ENCODE measurements around the gene ADAM20.

ADAM20 gene

DNA sequence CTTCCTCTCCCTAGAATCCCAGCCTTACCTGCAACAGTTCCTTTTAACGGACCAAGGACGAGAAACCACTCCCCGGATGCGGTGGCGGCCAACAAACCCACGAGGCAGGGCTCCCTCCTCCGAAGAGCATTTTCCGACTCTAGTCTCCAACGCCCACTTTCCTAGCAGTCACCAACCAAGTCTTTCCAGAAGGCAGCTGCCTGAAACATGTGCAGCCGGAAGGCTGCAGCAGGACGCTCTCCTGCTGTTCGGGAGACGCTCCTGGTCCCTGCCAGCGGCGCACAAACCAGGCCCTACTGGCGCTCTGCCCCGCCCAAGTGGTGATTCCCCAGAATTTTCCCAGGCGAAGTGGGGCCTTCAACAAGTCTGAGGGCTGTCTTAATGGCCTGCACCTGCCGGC, 21.1 kb upstream of the ADAM20 start:
- no peak for TF ChIP-seq FOXM1 (IDR thresholded peaks at IDR 0.05; ENCODE audit: borderline replicate concordance, low read depth)
- TF ChIP-seq, protein P1, sequence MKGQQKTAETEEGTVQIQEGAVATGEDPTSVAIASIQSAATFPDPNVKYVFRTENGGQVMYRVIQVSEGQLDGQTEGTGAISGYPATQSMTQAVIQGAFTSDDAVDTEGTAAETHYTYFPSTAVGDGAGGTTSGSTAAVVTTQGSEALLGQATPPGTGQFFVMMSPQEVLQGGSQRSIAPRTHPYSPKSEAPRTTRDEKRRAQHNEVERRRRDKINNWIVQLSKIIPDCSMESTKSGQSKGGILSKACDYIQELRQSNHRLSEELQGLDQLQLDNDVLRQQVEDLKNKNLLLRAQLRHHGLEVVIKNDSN (IDR thresholded peaks at IDR 0.05): no peak
- TF ChIP-seq TEAD4 (IDR thresholded peaks at IDR 0.05): no peak
- no peak for TF ChIP-seq EGR1 (IDR thresholded peaks at IDR 0.05)
- no peak for TF ChIP-seq YY1 (IDR thresholded peaks at IDR 0.05; ENCODE audit: low read depth)

DNA sequence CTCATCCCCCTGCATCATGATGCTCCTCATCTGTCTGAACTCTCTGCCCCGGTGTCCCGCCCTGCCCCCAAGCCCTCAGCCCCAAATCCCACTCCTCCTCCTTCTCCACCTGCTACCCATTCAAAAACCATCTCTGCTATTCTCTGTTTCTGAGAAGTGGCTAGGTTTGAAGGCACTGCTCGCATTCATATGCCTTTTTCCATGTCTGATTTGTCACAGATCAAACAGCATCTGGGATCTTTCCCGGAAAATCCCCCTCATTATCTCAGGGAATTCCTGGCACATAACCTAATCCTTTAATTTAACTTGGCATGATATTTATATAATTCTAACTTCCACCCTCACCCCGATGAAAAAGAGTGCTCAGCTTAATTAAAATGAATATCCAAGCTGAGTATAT, 3.3 kb upstream of the ADAM20 start:
- TF ChIP-seq, protein P2, sequence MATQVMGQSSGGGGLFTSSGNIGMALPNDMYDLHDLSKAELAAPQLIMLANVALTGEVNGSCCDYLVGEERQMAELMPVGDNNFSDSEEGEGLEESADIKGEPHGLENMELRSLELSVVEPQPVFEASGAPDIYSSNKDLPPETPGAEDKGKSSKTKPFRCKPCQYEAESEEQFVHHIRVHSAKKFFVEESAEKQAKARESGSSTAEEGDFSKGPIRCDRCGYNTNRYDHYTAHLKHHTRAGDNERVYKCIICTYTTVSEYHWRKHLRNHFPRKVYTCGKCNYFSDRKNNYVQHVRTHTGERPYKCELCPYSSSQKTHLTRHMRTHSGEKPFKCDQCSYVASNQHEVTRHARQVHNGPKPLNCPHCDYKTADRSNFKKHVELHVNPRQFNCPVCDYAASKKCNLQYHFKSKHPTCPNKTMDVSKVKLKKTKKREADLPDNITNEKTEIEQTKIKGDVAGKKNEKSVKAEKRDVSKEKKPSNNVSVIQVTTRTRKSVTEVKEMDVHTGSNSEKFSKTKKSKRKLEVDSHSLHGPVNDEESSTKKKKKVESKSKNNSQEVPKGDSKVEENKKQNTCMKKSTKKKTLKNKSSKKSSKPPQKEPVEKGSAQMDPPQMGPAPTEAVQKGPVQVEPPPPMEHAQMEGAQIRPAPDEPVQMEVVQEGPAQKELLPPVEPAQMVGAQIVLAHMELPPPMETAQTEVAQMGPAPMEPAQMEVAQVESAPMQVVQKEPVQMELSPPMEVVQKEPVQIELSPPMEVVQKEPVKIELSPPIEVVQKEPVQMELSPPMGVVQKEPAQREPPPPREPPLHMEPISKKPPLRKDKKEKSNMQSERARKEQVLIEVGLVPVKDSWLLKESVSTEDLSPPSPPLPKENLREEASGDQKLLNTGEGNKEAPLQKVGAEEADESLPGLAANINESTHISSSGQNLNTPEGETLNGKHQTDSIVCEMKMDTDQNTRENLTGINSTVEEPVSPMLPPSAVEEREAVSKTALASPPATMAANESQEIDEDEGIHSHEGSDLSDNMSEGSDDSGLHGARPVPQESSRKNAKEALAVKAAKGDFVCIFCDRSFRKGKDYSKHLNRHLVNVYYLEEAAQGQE (IDR thresholded peaks at IDR 0.05; ENCODE audit: low read depth): no peak
- TF ChIP-seq EP300 (IDR thresholded peaks at IDR 0.05; ENCODE audit: borderline replicate concordance) (no peak), ZBTB7A (IDR thresholded peaks at IDR 0.05; ENCODE audit: low read depth) (no peak), FOXM1 (IDR thresholded peaks at IDR 0.05; ENCODE audit: borderline replicate concordance, low read depth) (no peak), TAF1 (IDR thresholded peaks at IDR 0.05; ENCODE audit: low read depth) (no peak), NFIC (IDR thresholded peaks at IDR 0.05) (no peak)

DNA sequence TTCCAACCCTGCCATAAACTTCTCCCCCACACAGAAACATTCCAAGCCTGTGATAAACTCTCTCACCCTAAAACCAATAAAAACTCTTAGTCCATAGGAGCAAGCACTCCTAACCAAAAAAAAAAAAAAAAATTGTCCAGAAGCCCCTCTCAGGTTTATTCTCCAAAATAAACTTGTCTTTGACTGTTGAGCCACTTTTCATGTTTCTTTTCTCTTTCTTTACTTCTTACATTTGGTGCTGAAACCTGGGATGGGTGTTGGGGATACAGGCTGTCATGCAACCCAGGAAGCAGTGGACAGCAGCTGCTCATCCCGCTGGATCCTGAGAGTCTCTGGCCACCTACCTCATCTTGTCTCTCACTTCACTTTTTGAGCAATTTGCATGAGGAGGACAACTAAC, 2.0 kb upstream of the ADAM20 start:
- TF ChIP-seq EP300 (IDR thresholded peaks at IDR 0.05; ENCODE audit: borderline replicate concordance): no peak
- TF ChIP-seq FOXM1 (IDR thresholded peaks at IDR 0.05; ENCODE audit: borderline replicate concordance, low read depth): no peak
- TF ChIP-seq EGR1 (IDR thresholded peaks at IDR 0.05): no peak
- TF ChIP-seq TEAD4 (IDR thresholded peaks at IDR 0.05): no peak
- TF ChIP-seq YY1 (IDR thresholded peaks at IDR 0.05; ENCODE audit: low read depth): no peak
- TF ChIP-seq NFIC (IDR thresholded peaks at IDR 0.05): no peak
- TF ChIP-seq RAD21 (IDR thresholded peaks at IDR 0.05; ENCODE audit: low read depth): no peak
- TF ChIP-seq ZBTB7A (IDR thresholded peaks at IDR 0.05; ENCODE audit: low read depth): no peak
- TF ChIP-seq CEBPB (IDR thresholded peaks at IDR 0.05): no peak
- no peak for TF ChIP-seq CREB1 (IDR thresholded peaks at IDR 0.05; ENCODE audit: low read depth)

DNA sequence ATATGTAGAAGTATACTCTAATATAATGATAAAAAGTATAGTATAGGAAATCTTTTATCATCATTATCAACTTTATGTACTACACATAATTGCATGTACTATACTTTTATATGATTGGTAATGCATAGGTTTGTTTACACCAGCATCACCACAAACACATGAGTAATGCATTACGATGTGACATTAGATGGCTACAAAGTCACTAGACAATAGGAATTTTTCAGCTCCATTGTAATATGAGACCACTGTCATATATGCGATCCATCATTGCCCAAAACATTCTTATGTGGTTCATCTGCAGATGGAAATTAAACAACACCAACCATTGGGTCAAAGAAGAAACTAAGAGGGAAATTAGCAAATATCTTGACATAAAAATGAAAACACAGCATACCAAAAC, 4.4 kb downstream of the ADAM20 start:
- TF ChIP-seq EGR1 (IDR thresholded peaks at IDR 0.05) (no peak), YY1 (IDR thresholded peaks at IDR 0.05; ENCODE audit: low read depth) (no peak), FOXM1 (IDR thresholded peaks at IDR 0.05; ENCODE audit: borderline replicate concordance, low read depth) (no peak), TAF1 (IDR thresholded peaks at IDR 0.05; ENCODE audit: low read depth) (no peak), CREB1 (IDR thresholded peaks at IDR 0.05; ENCODE audit: low read depth) (no peak), TEAD4 (IDR thresholded peaks at IDR 0.05) (no peak), RAD21 (IDR thresholded peaks at IDR 0.05; ENCODE audit: low read depth) (no peak)
- TF ChIP-seq, protein P3, sequence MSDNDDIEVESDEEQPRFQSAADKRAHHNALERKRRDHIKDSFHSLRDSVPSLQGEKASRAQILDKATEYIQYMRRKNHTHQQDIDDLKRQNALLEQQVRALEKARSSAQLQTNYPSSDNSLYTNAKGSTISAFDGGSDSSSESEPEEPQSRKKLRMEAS (IDR thresholded peaks at IDR 0.05): no peak
- TF ChIP-seq, protein P1 (IDR thresholded peaks at IDR 0.05): no peak

DNA sequence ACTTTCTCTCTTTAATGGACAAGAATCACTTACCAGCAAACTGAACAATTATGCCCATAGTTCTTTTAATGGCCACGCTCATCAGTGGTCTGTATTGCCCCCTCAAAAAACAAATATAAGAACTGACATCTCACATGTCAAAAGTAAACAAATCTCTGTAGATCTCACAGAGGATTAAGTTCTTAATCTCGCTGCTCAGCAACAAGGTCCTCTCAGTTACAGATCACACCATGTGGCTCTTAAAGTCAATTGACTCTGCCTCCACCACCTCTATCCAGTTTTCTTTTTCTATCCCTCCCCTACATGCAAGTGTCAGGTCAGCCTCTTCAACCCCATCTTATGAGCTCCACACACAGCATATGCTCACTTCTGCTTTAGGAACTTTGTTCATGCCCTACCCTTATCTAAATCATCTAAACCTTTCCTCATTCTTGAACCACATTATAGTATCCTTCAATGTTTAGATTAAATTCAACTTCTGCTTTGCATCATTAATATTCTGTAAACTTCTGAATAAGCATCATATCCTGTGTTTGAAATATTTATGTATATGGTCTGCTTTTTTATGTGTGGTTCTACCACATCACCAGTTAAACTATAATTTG, 7.2 kb downstream of the ADAM20 start:
- no peak for TF ChIP-seq NFIC (IDR thresholded peaks at IDR 0.05)

DNA sequence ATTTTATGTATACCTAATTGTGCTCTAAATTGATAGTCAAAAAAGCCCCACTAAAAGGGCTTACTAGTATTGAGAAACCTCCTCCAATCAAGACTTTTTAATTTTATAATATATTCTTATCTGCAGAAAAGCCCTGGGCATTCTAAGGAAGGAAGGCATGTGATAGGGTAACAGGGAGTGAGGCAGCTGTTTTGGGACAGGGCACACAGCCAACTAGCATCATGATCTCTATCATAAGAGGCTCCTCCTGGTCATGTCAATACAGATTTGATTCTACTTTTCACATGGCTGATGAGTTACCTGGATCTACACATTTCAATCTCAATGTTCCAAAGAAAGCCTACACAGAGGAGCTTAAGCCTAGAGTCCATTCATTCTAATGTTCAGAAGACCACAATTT, 9.1 kb downstream of the ADAM20 start:
- TF ChIP-seq TEAD4 (IDR thresholded peaks at IDR 0.05) (no peak), CREB1 (IDR thresholded peaks at IDR 0.05; ENCODE audit: low read depth) (no peak), EGR1 (IDR thresholded peaks at IDR 0.05) (no peak), ZBTB7A (IDR thresholded peaks at IDR 0.05; ENCODE audit: low read depth) (no peak)

DNA sequence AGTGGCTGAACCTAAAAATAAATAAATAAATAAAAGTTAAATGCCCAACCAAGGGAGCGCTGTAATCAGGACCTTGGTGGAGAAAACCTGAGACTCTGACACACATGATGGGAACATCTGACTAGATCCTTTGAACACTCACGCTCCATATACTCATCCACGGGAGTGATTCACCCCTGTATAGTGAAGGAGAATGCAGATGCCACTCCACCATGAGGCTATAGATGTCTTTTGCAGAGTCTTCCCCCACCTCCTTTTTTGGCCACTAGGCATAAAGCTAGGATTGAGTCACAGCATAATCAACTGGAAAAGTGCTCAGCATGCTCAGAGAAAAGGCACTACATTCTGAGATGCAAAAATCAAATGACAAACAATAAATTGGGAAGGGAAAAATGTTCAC, 19.0 kb downstream of the ADAM20 start:
- TF ChIP-seq TCF12 (IDR thresholded peaks at IDR 0.05; ENCODE audit: low read depth) (no peak), EGR1 (IDR thresholded peaks at IDR 0.05) (no peak), YY1 (IDR thresholded peaks at IDR 0.05; ENCODE audit: low read depth) (no peak), FOXM1 (IDR thresholded peaks at IDR 0.05; ENCODE audit: borderline replicate concordance, low read depth) (no peak), CEBPB (IDR thresholded peaks at IDR 0.05) (no peak), RAD21 (IDR thresholded peaks at IDR 0.05; ENCODE audit: low read depth) (no peak), TAF1 (IDR thresholded peaks at IDR 0.05; ENCODE audit: low read depth) (no peak), EP300 (IDR thresholded peaks at IDR 0.05; ENCODE audit: borderline replicate concordance) (no peak), NFIC (IDR thresholded peaks at IDR 0.05) (no peak), ZBTB7A (IDR thresholded peaks at IDR 0.05; ENCODE audit: low read depth) (no peak)
- TF ChIP-seq, protein P3 (IDR thresholded peaks at IDR 0.05): no peak
- TF ChIP-seq, protein P1 (IDR thresholded peaks at IDR 0.05): no peak

Data from Ishikawa (cell line).